Islet of Langerhans (tissue), 1 donor: ENCODE data around the gene BDNF.

Source experiments
- FAIRE-seq: peaks from one replicate; lab custom pipeline; 2011; peaks lifted over from hg19 to GRCh38; lab: Jason Lieb, UNC

BDNF gene

DNA sequence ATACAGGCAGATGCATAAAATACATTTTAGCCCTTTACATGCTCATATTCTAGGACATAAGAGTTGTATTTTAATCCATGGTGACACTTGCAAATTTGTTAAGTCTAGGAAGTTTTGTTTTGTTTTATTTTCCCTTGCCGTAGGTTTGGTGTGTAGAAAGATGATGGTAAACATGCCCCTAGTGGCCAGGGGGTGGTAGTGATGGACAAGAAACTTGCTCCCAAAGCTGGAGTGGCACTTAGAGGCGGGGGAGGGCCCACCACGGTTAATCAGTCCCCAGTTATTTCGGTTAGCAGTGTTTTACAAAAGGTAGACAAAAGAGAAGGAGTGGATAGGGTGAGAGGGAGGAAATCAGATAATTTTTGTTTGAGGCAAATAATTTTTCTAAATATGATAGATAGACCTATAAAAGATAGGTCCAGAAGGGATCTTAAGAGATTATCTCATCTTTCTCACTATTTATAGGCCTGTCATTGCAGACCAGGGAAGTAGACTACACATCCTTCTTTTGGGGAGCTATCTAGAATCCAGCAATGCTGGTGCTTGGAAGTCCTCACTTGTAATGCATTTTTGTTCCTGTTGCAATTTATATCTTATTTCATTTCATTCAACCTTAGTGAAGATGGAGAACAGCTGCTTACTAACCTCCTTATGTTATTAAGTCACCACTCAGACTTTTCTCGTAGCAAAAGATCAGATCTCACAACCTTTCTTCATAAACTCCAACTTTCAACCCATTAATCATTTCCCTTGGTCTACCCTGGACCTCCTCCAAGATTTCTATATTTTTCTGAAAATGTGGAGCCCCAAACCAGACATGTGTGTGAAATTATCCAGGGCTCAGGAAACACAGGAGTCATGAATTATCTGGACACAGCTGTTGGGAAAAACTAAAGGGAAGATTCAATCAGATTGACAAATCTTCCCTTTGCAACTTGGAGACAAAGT lies 5.9 kb upstream of the BDNF start:
- FAIRE-seq = peak; percentile 61

- no peak for FAIRE-seq
Measured at GRCh38 chr11:27703481-27703880, 3.2 kb upstream of the BDNF start.

- FAIRE-seq = no peak
Measured at GRCh38 chr11:27702811-27703210, 2.6 kb upstream of the BDNF start.

- no peak for FAIRE-seq
Measured at GRCh38 chr11:27701355-27702105, 1.3 kb upstream of the BDNF start.

DNA sequence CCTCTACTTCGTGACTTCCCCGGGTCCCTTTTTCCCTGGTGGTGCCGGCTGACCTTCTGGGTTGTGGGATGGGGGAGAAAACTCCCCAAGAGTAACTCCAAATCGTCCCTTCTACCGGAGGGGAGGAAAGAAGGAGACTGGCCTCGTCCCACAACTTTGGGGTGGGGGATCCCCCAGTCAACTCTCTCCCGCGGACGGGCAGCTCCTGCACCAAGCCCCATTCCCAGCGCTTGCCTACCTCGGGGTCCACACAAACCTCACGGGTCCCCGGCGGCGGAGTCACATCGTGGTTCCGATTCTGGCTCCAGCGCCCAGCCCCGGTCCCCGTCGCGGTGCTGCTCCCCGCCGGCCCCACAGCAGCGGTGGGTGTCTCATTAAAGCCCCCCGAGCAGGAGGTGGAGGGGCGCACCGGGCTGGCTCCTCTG lies 317 bp downstream of the BDNF start:
- FAIRE-seq = no peak

DNA sequence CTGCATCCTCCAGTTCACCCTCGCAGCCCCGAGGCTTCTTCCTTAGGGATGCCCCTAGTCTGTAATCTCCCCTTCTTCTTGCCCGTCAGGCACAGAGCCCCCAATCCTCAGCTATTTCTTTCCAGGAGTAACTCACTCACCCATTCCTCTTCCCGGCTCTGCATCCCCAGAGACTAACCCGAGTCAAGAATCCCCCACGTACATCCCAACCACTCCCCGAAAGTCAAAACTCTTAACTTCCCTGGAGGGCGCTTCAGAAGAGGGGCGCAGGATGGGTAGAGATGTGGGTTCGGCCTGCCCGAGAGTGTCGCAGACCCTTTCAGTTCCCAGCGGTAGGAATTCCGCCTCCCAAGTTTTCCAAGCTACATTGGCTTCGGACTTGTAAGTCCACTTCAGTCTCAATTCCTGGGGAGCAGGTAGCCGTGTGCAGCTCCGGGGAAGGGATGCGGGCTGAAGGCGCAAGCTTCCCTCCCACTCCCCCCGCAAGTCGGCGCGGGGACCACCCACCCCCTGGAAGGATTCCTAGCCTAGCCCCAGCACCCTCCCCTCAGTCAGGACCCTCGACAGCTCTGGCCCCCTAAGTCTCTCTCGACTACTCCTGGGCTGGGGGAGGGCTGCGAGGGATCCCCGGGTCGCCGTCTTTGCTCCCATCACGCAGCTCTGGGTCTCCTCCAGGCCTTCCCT lies 871 bp downstream of the BDNF start:
- no peak for FAIRE-seq

DNA sequence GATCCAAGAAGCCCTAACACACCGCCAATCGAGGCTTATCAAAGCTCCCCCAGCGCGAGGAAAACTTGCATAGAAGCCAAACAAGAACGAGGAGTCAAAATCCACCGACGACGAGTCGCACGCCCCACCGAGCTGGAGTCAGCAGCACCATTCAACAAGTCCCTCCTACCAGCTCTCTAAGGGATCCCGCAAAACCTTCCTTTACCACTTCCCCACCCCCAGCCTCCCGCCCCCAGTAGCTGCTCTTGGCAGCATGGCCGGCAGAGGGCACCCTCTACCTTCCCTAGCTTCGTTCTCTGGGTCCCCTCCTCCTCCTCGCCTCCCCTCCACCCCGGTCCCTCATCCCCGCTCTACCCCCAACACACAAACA lies 1.4 kb downstream of the BDNF start:
- no peak for FAIRE-seq

GRCh38 chr11:27697679-27698275 lies 2.5 kb downstream of the BDNF start:
- no peak for FAIRE-seq

- FAIRE-seq = no peak
Measured at GRCh38 chr11:27696961-27697360, 3.3 kb downstream of the BDNF start.

- FAIRE-seq = no peak
Measured at GRCh38 chr11:27696115-27696514, 4.1 kb downstream of the BDNF start.

- FAIRE-seq = peak; percentile 36
Measured at GRCh38 chr11:27694992-27695391, 5.3 kb downstream of the BDNF start.

GRCh38 chr11:27693398-27693797 lies 6.9 kb downstream of the BDNF start:
- no peak for FAIRE-seq

- FAIRE-seq = no peak
Measured at GRCh38 chr11:27692781-27693180, 7.5 kb downstream of the BDNF start.

GRCh38 chr11:27688076-27688475 lies 12.2 kb downstream of the BDNF start:
- no peak for FAIRE-seq

DNA sequence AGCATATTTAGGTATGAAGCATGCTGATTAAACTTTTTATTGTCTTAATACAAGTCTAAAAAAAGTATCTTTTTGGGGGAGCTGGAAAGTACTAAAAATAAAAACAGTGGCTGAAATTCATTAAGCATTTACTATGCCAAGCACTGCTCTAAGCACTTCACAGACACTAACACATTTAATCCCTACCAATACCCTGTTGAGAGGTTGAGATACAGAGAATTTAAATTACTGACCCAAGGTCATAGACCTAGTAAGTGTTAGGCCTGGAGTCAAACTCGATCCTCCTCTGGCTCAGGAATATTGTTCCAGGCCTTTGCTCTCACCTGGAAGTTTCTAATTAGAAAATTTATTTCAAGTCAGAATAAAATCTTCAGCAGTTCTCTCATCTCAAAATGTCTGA lies 18.6 kb downstream of the BDNF start:
- FAIRE-seq = no peak

DNA sequence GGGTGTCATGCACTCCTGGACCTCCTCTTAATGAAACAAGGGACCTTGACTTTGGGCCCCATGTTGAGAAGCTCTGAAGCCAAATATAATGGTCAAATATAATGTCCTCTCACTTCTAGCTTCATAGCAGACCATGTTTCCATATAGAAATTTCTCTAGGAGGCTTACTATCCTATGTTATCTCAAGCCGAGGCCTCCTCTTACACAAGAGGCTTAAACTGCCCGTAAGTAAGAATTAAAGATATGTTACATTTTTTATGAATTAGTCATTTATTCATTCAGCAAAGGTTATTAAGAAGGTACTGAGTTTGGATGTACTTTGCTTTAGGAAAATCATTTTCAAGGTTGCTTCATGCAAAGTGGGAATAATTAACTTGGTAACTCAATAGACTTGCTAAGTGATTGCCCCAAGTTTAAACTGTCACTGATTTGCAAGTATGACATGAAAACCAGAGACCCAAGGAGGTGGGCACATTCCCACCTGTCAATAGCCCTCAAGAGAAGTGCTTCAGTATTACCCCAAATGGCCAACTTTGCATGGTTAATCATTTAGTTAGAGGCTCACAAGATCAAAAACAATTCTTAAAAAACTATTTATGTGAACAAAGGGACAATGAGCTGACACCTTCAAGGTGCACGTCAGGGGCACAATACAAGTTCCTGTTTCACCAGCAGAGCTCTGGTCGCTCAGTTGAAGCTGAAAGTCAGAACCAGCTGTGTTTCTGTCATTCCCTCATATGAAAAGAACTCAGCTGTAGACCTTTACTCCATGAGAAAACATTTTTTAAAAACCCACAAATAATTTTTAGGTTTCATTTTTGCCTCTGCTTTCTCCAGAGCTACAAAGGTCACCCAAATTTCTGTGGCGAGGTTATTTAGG lies 20.9 kb downstream of the BDNF start:
- FAIRE-seq = no peak

DNA sequence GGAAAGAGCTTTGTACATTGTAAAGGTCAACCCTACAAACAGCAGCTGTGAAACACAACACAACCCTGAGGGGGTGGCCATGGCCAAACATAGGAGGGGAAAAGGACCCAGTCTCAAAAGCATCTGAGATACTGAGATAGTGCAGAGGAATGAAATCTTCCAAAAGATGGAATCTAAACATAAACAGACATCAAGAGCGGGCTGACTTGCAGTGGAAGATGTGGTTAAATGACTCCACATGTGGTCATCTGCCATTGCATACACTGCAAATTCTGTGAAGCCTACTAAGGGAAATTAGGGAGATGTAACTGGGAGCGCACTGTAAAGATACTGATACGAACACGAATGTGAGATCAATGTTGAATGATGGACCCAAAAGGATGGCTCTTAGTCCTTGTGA lies 22.0 kb downstream of the BDNF start:
- FAIRE-seq = no peak

GRCh38 chr11:27677108-27677507 lies 23.1 kb downstream of the BDNF start:
- no peak for FAIRE-seq

GRCh38 chr11:27673979-27674663 lies 26.1 kb downstream of the BDNF start:
- FAIRE-seq = no peak

DNA sequence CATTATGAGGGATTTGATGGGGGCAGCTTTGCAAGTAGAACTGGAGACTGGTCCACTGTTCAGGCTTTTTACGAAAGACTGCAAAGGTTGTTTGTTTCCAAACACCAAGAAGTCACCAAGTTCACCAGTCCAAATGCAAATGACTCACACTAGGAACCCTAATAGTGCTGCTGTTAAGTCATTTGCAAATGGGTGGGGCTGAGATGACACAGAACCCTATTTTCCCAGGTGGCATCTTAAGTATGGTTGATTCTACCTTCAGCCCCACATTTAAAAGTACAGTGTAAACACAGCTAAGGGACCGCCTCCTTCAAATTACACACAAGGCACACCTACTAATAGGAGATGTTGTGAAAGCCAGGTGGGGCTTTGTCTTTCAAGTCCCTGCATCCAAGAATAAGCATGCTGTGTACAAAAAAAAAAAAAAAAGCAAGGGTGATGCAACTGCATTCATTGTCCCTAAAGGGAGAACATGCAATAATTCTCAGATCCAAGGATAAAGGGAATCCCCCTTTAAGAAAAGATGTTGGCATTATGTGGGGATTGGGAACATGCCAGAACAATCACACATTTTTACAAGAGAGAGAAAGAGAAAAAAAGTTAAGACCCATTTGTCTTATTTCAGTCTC lies 27.3 kb downstream of the BDNF start:
- FAIRE-seq = no peak
